Natural killer cell treated with Interleukin-12 subunit alpha and Interleukin-12 subunit beta and Interleukin-15 and Interleukin-18, amount 100 ng/mL, for 72 hours (primary cell): ENCODE measurements around the gene LARP4. TPM values are rescaled to one million over a fixed set of nuclear protein-coding genes. Genes with fewer than 3 reads are reported as not detected.
A peak's percentile ranks its signal among the peaks of the same experiment; 100 is the strongest.
"Not testable (repeated sequence)": the region's sequence is repeated elsewhere in the genome, so short reads cannot be mapped to it uniquely, and the experiment has no call there.

Experiments
- ATAC-seq, 2 donors: fragments of 150-1000 bp; cut with Tn5 transposase in 1 of 2; sonication (Bioruptor Pico), chemical (Tn5 transposase) in 1 of 2; 2 replicates each; pipeline ENCODE4 v1.10.0; 2021
- DNase-seq: peaks from one replicate; pipeline ENCODE4 v3.0.0; 2022; ENCODE audit warnings: low spot score
- H3K27ac Mint-ChIP-seq, 2 donors: 1 replicate in 1 of 2; 2 replicates in 1 of 2; pipeline ENCODE4 v1.8.0; 2022; ENCODE audit warnings: mixed read lengths in 2 of 2, mild to moderate bottlenecking in 1 of 2, moderate library complexity in 1 of 2
- H3K27me3 Mint-ChIP-seq, 2 donors: 1 replicate in 1 of 2; 2 replicates in 1 of 2; pipeline ENCODE4 v1.8.0; 2022; ENCODE audit warnings: mixed read lengths in 2 of 2
- H3K36me3 Mint-ChIP-seq: one replicate; pipeline ENCODE4 v1.8.0; 2022; ENCODE audit warnings: mixed read lengths
- H3K4me1 Mint-ChIP-seq, 2 donors: 1 replicate in 1 of 2; 2 replicates in 1 of 2; pipeline ENCODE4 v1.8.0; 2022; ENCODE audit warnings: low read depth in 2 of 2, mixed read lengths in 2 of 2, mild to moderate bottlenecking in 1 of 2
- H3K4me3 Mint-ChIP-seq: one replicate; pipeline ENCODE4 v1.8.0; 2022; ENCODE audit warnings: mixed read lengths
- H3K9me3 Mint-ChIP-seq: 2 replicates; pipeline ENCODE4 v1.8.0; 2022; ENCODE audit warnings: mixed read lengths
- total RNA-seq, 2 donors: library from RNA; stranded (reverse); gene quantifications; one replicate each; pipeline ENCODE4 v1.2.3, GENCODE V29; 2022

The LARP4 gene
- total RNA-seq: 10 to 100 TPM; 68.5 to 79.0 TPM

DNA sequence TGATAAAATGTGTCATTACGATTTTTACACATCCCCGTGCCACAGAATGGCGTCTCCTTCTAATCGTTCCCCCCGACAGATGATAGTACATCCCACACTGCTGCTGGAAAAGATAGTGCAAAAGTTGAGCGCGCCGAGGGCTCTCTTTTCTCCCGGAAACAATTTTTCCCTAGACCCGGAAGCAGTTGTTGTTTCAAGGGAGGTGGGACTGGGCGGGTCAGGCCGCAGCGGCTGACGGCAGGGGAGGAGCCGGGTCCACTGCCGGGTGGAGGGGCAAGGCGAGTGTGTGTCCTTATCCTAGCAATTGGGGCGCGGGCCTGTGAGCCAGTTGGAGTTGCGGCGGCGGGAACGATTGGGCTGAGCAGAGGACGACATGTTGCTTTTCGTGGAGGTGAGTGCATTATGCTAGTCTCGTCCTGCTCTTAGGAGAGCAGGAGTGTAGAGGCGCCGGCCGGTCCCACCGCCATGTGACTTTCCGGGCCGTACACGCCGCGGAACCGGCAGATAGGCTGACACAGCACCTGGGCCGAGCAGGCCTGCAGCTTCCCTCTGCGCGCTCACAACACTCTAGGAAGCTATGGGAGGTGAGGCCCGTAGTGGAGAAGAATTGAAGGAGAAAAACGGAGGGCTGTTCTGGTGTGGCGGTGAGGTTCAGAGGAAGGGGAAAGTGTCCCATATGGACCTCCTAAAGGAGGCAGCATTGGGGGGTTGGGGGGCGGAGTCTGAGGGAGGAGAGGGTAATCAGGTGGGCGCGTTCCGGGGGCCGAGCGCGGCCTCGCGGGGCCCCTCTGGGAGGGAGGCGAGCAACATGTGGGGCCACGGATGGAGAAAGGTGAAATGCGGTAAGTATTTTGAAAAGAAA lies at the start of gene LARP4:
LARP4 (plus strand) TSS at position 248 of the 862 bp plus-strand sequence; CDS start at position 374, 126 bp downstream.
- Mint-ChIP-seq H3K4me3 (peak within 1 kb of the TSS; percentile 99), H3K9me3 (no peaks in the 10 kb centered on the region), H3K4me1 (peaks cover 16 to 21% of the 10 kb centered on the region in 2 donors), H3K27me3 (peaks cover 5 to 12% of the 10 kb centered on the region in 2 donors), H3K36me3 (peaks cover 10% of the 10 kb centered on the region), H3K27ac (peak within 1 kb of the TSS; percentile 90 to 96)
- peak; percentile 99 for ATAC-seq
- DNase-seq: peak; percentile 93

DNA sequence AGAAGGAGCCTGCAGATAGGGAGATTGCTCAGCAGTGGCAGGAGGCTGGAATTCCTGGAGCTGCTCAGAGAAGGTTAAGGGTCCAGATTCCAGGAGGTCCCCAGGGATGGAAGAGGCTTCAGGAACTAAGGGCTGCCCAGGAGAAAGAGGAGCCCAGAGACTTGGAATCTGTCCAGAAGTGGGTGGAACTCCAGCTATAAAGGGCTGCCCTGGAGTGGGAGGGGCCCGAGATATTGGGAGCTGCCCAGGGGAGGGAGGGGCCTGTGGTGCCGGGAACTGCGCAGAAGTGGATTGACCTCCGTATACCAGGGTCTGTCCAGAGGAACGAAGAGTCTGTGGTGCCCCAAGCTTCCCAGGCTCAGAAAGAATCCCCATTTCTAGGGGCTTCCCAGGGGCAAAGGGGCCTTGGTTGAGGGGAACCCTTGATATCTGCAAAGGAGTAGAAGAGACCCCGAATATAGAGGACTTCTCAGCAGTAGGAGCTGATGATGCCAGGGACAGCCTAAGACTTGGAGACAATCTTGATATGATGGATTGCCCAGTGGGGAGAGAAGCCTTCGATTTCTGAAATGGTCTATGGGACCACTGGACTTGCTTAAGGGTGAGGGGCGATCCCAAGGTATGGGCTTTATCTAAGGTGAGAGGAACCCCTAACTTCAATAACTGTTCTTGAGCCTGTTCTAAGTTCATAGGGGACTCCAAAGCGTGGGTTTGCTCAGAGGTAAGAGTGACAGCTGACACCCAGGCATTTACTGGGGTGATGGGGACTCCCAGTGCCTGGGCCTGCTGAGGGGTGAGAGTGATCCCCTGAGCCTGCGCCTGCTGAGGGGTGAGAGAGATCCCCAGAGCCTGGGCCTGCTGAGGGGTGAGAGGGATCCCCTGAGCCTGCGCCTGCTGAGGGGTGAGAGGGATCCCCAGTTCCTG lies 49.3 kb upstream of the LARP4 start:
- Mint-ChIP-seq H3K27ac (no peak overlapping the region), H3K4me3 (no peak overlapping the region), H3K4me1 (no peaks in the 10 kb centered on the region), H3K36me3 (no peaks in the 10 kb centered on the region), H3K9me3 (no peaks in the 10 kb centered on the region), H3K27me3 (peaks cover 0 to 2% of the 10 kb centered on the region in 2 donors)
- ATAC-seq: no peak
- no peak for DNase-seq

DNA sequence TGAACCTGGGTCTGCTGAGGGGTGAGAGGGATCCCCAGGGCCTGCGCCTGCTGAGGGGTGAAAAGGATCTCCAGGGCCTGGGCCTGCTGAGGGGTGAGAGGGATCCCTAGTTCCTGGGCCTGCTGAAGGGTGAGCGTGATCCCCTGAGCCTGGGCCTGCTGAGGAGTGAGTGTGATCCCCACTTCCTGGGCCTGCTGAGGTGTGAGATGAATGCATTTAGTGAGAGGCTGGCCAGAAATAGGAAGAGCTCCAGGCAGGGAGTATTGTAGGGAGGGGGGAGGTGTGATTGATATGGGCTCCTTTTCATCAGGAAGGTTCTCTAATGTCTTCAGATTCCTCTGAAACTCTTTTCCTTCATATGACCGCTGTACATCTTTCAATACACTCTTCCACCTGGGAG lies 47.3 kb upstream of the LARP4 start:
- no peaks in the 10 kb centered on the region for H3K4me1 Mint-ChIP-seq
- no peaks in the 10 kb centered on the region for H3K9me3 Mint-ChIP-seq
- H3K27me3 Mint-ChIP-seq: peaks cover 0 to 2% of the 10 kb centered on the region in 2 donors
- H3K4me3 Mint-ChIP-seq: no peak overlapping the region
- DNase-seq (no peak), ATAC-seq (no peak)
- H3K36me3 Mint-ChIP-seq: no peaks in the 10 kb centered on the region
- no peak overlapping the region for H3K27ac Mint-ChIP-seq

DNA sequence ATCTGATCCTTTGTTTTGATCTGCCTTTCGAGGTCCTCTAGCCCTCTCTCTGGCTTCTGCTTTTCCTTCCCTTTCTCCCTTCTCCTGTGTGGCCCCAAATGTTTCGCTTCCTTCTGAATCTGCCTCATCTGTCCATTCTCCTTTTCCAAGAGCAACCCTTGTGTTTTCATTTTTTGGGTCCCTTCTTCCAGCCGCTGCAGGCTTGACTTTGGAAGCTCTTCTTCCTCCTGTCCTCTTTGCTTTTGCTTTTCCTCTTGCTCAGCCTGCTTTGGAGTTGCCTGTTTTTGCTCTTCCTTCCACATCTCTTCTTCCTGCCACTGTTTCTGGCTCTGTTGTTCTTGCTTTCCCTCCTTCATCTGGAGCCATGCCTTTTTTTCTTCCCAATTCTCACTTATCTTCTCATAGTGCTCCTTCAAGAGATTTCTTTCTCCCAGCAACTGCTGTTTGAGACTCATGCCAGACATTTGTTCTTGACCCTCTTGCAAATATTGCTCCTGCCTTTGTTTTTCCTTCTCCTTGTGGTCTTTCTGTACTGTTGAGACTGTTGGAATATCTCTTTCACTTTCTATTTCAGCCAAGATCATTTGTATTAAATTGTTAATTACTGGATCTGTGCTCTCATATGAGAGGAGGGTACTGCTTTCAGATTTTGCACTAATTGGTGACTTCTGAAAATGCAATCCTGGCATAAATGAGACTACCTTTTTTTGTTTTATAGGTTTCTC lies 46.7 kb upstream of the LARP4 start:
- Mint-ChIP-seq H3K4me3 (no peak overlapping the region), H3K9me3 (no peaks in the 10 kb centered on the region), H3K27ac (no peak overlapping the region), H3K36me3 (no peaks in the 10 kb centered on the region), H3K27me3 (peaks cover 0 to 2% of the 10 kb centered on the region in 2 donors), H3K4me1 (no peaks in the 10 kb centered on the region)
- DNase-seq (no peak), ATAC-seq (no peak)

DNA sequence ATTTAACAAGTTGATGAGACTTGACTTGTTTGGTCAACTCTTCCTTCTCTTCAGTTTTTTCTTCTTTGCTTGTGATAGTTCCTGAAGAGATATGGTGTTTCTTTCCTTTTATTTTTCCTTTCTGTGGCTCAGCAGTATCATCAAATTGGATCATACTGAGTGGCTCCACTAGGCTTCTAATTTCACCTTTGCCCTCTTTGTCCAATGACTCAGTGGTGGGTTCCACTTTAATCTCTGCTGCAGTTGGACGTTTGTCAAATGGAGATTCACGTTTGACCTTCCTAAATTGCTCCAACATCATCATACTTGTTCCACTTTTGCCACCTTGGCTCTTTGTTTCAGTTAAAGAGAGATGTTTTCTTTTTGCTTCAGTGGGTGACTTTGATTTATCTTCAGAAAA lies 45.8 kb upstream of the LARP4 start:
- H3K36me3 Mint-ChIP-seq: no peaks in the 10 kb centered on the region
- no peak overlapping the region for H3K4me3 Mint-ChIP-seq
- ATAC-seq (no peak), DNase-seq (no peak)
- no peaks in the 10 kb centered on the region for H3K9me3 Mint-ChIP-seq
- no peak overlapping the region for H3K27ac Mint-ChIP-seq
- H3K4me1 Mint-ChIP-seq: no peaks in the 10 kb centered on the region
- no peaks in the 10 kb centered on the region for H3K27me3 Mint-ChIP-seq

DNA sequence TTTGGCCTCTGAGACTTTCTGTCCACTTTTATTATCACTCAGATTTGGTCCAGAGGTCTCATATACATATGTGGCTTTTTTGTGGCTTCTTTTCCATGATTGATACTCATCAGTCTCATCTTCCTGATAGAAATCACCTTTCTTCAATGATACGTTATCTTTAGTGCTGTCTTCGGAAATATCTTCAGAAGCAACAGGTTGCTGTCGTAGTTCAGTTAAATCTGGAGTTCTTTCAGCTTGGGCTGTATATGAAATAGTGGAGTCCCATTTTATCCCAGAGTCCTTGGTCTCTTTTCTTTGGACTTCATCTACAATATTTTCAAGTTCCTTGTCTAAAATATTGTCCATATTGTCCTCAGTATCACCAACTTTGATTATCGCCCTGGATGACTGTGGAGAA lies 45.3 kb upstream of the LARP4 start:
- ATAC-seq: no peak
- no peak for DNase-seq
- Mint-ChIP-seq H3K4me1 (no peaks in the 10 kb centered on the region), H3K9me3 (no peaks in the 10 kb centered on the region), H3K4me3 (no peak overlapping the region), H3K27ac (no peak overlapping the region), H3K27me3 (no peaks in the 10 kb centered on the region), H3K36me3 (no peaks in the 10 kb centered on the region)

DNA sequence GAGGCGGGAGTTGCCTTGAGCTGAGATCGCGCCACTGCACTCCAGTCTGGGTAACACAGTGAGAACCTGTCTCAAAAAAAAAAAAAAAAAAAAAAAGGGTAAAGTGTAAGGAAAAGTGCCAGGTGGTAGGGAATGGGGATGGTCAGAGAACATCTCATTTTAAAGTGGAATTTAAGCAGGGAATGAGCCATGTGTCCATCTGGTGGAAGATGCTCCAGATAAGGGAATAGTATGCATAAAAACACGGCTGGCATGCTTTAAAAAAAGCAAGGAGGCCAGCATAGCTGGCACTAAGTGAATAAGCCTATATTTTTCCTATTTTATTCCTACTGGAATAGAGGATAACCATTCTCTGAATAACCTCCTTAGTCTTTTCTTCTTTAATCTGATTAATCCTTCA lies 38.0 kb upstream of the LARP4 start:
- no peak for ATAC-seq
- H3K4me1 Mint-ChIP-seq: no peaks in the 10 kb centered on the region
- H3K9me3 Mint-ChIP-seq: no peaks in the 10 kb centered on the region
- H3K36me3 Mint-ChIP-seq: no peaks in the 10 kb centered on the region
- H3K4me3 Mint-ChIP-seq: no peak overlapping the region
- peaks cover 0 to 6% of the 10 kb centered on the region in 2 donors for H3K27me3 Mint-ChIP-seq
- no peak overlapping the region for H3K27ac Mint-ChIP-seq
- DNase-seq: no peak

DNA sequence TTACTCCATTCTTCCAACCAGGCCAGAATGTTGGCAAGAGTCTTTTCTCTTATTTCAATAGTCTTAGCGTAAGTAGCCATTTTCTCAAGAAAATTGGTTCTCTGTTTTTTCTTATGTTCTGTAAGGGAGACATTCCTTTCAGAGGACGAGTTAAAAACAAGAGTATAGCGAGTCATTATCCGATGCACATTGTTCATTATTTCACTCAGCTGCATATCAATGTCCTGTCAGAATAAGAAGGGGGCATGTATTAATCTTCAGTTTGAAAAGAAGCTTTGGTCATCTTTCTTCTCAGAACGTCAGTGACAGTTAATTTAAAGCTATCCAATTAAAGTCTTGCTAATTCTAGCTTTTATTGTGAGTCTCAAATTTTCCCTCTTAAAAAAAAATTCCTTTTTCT lies 37.5 kb upstream of the LARP4 start:
- Mint-ChIP-seq H3K36me3 (no peaks in the 10 kb centered on the region), H3K27me3 (peaks cover 0 to 6% of the 10 kb centered on the region in 2 donors), H3K4me1 (no peaks in the 10 kb centered on the region), H3K27ac (no peak overlapping the region), H3K9me3 (no peaks in the 10 kb centered on the region), H3K4me3 (no peak overlapping the region)
- ATAC-seq: no peak
- no peak for DNase-seq

DNA sequence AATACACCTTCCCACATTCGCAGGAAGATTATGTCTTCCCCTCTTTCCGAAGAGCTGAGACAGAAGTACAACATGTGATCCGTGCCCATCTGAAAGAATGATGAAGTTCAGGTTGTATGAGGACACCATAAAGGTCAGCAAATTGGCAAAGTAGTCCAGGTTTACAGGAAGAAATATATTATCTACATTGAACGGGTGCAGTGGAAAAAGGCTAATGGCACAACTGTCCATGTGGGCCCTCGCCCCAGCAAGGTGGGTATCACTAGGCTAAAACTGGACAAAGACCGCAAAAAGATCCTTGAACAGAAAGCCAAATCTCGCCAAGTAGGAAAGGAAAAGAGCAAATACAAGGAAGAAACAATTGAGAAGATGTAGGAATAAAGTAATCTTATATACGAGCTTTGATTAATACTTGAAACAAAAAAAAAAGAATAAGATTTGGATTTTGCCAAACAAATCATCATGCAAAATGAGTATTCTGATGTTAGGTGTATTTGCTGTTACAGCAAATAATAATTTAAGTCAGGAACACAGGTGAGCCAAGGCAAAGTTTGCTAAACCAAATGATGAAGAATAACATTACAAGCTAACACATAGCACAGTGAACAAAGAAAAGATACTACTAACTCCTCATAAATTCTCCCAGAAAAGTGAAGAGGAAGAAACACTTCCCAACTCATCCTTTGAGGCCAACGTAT lies 34.8 kb upstream of the LARP4 start:
- no peak for DNase-seq
- Mint-ChIP-seq H3K36me3 (no peaks in the 10 kb centered on the region), H3K27me3 (peaks cover 0 to 6% of the 10 kb centered on the region in 2 donors), H3K9me3 (no peaks in the 10 kb centered on the region), H3K27ac (no peak overlapping the region), H3K4me3 (no peak overlapping the region), H3K4me1 (no peaks in the 10 kb centered on the region)
- no peak for ATAC-seq

DNA sequence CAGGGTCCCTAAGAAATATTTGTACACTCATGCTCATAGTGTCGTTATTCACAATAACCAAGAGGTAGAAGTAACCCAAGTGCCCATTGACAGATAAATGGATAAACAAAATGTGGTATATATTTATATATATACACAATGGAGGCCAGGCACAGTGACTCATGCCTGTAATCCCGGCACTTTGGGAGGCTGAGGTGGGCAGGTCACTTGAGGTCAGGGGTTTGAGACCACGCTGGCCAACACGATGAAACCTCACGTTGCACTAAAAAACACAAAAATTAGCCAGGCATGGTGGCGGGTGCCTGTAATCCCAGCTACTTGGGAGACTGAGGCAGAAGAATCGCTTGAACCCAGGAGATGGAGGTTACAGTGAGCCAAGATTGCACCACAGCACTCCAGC lies 30.0 kb upstream of the LARP4 start:
- H3K27ac Mint-ChIP-seq: not testable (repeated sequence)

DNA sequence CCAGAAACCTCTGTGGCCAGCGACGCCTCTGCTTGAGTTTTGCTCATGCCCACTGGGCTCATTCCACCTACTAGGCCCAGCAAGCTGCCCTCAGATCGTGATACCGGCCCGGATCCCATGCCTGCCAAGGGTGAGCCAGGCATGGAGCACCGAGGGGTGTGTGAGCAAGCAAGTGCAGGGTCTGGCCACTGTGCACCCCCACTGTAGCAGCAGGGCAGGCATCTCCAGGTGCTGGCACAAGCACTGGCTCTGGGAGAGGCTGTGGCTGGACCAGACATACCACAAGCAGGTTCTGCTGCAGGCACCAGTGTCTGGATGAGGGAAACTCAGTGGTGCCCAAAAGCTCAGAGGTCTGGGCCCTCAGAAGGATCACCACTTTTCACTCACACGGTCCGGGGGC lies 24.9 kb upstream of the LARP4 start:
- Mint-ChIP-seq H3K9me3 (no peaks in the 10 kb centered on the region), H3K27ac (no peak overlapping the region), H3K4me3 (no peak overlapping the region), H3K36me3 (no peaks in the 10 kb centered on the region), H3K4me1 (no peaks in the 10 kb centered on the region), H3K27me3 (no peaks in the 10 kb centered on the region)
- ATAC-seq (peak; percentile 9 to 53), DNase-seq (no peak)

More for the DNA sequence above, 30.0 kb upstream of the LARP4 start:
- H3K27me3 Mint-ChIP-seq, H3K4me1 Mint-ChIP-seq, ATAC-seq, H3K9me3 Mint-ChIP-seq, DNase-seq, H3K4me3 Mint-ChIP-seq, H3K36me3 Mint-ChIP-seq: not testable (repeated sequence)

DNA sequence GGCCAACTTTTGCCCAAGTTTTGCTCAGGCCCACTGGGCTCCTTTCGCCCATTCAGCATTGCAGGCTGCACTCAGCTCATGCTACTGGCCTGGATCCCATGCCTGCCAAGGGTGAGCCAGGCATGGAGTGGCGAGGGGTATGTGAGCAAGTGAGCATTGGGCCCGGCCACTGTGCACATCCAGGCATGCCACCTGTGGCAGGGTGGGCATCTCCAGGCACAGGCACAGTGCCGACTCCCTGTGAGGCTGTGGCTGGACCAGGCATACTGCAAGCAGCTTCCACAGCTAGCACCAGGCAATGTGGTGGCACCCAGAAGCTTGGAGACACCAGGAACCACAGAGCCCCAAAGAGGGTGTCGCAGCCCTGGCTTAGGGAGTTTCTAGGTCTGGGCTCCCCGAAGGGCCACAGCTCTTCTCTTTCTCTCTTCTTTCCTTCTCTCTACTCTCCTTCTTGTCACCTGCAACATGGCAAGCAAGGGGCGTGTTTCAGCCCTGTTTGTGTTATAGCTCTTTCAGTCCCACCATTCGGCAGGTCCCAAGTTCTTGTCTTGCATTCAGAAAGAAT lies 19.8 kb upstream of the LARP4 start:
- Mint-ChIP-seq H3K27ac (no peak overlapping the region), H3K27me3 (no peaks in the 10 kb centered on the region), H3K9me3 (no peaks in the 10 kb centered on the region), H3K4me1 (no peaks in the 10 kb centered on the region), H3K36me3 (no peaks in the 10 kb centered on the region), H3K4me3 (no peak overlapping the region)
- DNase-seq (no peak), ATAC-seq (no peak)

DNA sequence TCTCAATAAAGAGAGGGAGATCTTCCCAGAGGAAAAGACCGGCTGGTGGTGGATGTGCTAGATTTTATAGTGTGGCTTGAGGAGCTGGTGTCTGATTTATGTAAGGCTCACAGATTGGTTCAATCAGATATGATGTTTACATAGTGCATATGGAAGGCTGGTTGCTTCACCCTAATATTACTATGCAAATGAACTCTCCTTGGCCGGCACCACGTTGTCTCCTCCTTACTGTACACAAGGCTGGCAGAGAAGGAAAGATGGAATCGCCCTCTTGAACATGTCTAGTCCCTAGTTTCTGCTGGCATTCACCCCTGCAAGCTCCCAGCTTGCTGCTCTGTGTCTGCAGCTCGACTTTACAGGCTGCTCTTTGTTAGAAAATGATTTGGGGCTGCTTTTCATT lies 13.2 kb upstream of the LARP4 start:
- Mint-ChIP-seq H3K4me3 (no peak overlapping the region), H3K27ac (no peak overlapping the region), H3K36me3 (no peaks in the 10 kb centered on the region), H3K9me3 (no peaks in the 10 kb centered on the region), H3K4me1 (no peaks in the 10 kb centered on the region), H3K27me3 (no peaks in the 10 kb centered on the region)
- no peak for DNase-seq
- ATAC-seq: no peak
